ENCODE data around the gene PTPRR.

PTPRR gene

DNA sequence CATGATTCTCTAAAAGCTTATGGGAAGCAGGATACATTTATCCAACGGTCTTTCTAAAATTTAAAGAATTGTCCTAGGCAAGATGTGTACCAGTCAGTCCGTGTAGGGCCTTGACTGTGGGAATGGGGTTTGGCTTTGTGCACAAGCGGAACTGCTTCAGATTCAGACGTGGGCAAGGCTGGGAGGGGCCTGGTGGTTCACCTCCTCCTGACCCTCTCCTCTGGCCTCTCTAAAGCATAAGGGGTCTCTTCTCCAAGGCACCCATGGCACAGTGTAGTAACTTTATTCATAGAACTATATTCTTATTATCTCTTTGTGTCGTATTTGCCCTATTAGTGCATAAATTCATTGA is 162.1 kb downstream of the PTPRR start:
- no peak for TF ChIP-seq OSR1 (CRISPR knock-in tag; IDR thresholded peaks at IDR 0.05)
- no peak for ATAC-seq

DNA sequence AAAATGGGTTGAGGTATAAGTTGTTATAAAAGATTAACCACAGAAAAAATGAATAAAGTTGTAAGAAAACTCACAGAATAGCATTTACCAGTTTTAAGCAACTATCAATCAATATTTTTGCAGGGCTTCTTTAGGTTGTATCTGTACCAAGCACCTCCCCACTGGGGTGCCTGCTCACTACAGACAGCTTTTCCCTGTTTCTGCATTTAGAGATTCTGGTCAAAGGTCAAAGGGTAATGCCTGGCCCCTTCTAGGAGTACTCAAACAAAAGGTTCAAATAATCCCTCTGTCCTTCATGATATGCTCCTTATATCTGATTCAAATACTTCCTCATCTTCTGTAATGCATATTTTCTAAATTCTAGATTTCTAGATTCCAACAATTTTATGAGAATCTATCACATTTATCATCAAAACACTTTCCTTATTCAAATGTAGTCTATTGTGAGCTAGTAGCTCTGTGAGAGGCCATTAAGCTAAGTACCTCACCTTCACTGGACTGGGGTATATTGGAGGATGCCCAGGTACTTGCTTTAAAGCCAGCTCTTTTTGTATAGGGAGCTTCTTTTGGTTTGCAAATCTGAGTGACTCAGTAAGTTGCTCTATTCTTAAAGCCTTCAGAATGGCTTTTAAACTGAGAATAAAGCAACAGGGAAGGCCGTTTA is 162.6 kb downstream of the PTPRR start:
- no peak for ATAC-seq
- TF ChIP-seq, protein P1, sequence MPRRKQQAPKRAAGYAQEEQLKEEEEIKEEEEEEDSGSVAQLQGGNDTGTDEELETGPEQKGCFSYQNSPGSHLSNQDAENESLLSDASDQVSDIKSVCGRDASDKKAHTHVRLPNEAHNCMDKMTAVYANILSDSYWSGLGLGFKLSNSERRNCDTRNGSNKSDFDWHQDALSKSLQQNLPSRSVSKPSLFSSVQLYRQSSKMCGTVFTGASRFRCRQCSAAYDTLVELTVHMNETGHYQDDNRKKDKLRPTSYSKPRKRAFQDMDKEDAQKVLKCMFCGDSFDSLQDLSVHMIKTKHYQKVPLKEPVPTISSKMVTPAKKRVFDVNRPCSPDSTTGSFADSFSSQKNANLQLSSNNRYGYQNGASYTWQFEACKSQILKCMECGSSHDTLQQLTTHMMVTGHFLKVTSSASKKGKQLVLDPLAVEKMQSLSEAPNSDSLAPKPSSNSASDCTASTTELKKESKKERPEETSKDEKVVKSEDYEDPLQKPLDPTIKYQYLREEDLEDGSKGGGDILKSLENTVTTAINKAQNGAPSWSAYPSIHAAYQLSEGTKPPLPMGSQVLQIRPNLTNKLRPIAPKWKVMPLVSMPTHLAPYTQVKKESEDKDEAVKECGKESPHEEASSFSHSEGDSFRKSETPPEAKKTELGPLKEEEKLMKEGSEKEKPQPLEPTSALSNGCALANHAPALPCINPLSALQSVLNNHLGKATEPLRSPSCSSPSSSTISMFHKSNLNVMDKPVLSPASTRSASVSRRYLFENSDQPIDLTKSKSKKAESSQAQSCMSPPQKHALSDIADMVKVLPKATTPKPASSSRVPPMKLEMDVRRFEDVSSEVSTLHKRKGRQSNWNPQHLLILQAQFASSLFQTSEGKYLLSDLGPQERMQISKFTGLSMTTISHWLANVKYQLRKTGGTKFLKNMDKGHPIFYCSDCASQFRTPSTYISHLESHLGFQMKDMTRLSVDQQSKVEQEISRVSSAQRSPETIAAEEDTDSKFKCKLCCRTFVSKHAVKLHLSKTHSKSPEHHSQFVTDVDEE (CRISPR knock-in tag; IDR thresholded peaks at IDR 0.05): no peak
- TF ChIP-seq SNAI2 (CRISPR knock-in tag; IDR thresholded peaks at IDR 0.05) (no peak), ZFP3 (CRISPR knock-in tag; IDR thresholded peaks at IDR 0.05) (no peak), ISL1 (CRISPR knock-in tag; IDR thresholded peaks at IDR 0.05) (no peak), ZNF565 (CRISPR knock-in tag; conservative IDR thresholded peaks at IDR 0.05; ENCODE audit: low read depth) (no peak), ZC3H10 (CRISPR knock-in tag; IDR thresholded peaks at IDR 0.05) (no peak), CREB5 (CRISPR knock-in tag; IDR thresholded peaks at IDR 0.05; ENCODE audit: low read depth) (no peak), ZNF70 (CRISPR knock-in tag; IDR thresholded peaks at IDR 0.05) (no peak), TOX (CRISPR knock-in tag; IDR thresholded peaks at IDR 0.05; ENCODE audit: borderline replicate concordance) (no peak), ZFP30 (CRISPR knock-in tag; IDR thresholded peaks at IDR 0.05) (no peak), OSR1 (CRISPR knock-in tag; IDR thresholded peaks at IDR 0.05) (no peak)
- TF ChIP-seq, protein P2, sequence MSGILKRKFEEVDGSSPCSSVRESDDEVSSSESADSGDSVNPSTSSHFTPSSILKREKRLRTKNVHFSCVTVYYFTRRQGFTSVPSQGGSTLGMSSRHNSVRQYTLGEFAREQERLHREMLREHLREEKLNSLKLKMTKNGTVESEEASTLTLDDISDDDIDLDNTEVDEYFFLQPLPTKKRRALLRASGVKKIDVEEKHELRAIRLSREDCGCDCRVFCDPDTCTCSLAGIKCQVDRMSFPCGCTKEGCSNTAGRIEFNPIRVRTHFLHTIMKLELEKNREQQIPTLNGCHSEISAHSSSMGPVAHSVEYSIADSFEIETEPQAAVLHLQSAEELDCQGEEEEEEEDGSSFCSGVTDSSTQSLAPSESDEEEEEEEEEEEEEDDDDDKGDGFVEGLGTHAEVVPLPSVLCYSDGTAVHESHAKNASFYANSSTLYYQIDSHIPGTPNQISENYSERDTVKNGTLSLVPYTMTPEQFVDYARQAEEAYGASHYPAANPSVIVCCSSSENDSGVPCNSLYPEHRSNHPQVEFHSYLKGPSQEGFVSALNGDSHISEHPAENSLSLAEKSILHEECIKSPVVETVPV (CRISPR knock-in tag; IDR thresholded peaks at IDR 0.05): no peak

- no peak for ATAC-seq
- TF ChIP-seq RARB (CRISPR knock-in tag; IDR thresholded peaks at IDR 0.05): no peak
- TF ChIP-seq ESRRG (CRISPR knock-in tag; IDR thresholded peaks at IDR 0.05): 0 out of 2 replicates have a peak, but pooled peaks have one; percentile 20
- no peak for TF ChIP-seq ZNF565 (CRISPR knock-in tag; conservative IDR thresholded peaks at IDR 0.05; ENCODE audit: low read depth)
- no peak for TF ChIP-seq TCF4 (CRISPR knock-in tag; IDR thresholded peaks at IDR 0.05; ENCODE audit: borderline replicate concordance)
- TF ChIP-seq CSDC2 (CRISPR knock-in tag; IDR thresholded peaks at IDR 0.05): no peak
- no peak for TF ChIP-seq POU6F1 (CRISPR knock-in tag; IDR thresholded peaks at IDR 0.05; ENCODE audit: borderline replicate concordance, low read depth)
- TF ChIP-seq TOX (CRISPR knock-in tag; IDR thresholded peaks at IDR 0.05; ENCODE audit: borderline replicate concordance): no peak
- TF ChIP-seq, protein P1 (CRISPR knock-in tag; IDR thresholded peaks at IDR 0.05): no peak
- TF ChIP-seq PATZ1 (CRISPR knock-in tag; IDR thresholded peaks at IDR 0.05; ENCODE audit: borderline replicate concordance): no peak
- TF ChIP-seq BACH2 (CRISPR knock-in tag; IDR thresholded peaks at IDR 0.05; ENCODE audit: borderline replicate concordance): no peak
- no peak for TF ChIP-seq SNAI2 (CRISPR knock-in tag; IDR thresholded peaks at IDR 0.05)
- TF ChIP-seq ZFP3 (CRISPR knock-in tag; IDR thresholded peaks at IDR 0.05): no peak
- TF ChIP-seq PPARA (CRISPR knock-in tag; IDR thresholded peaks at IDR 0.05; ENCODE audit: borderline replicate concordance): no peak
- TF ChIP-seq CREB5 (CRISPR knock-in tag; IDR thresholded peaks at IDR 0.05; ENCODE audit: low read depth): no peak
- no peak for TF ChIP-seq ZC3H10 (CRISPR knock-in tag; IDR thresholded peaks at IDR 0.05)
- peak; percentile 56 for TF ChIP-seq ISL1 (CRISPR knock-in tag; IDR thresholded peaks at IDR 0.05)
These were observed 163.7 kb downstream of the PTPRR start for GRCh38 chr12:70756791-70757190.

Measured in SK-N-SH treated with all-trans-retinoic acid at 6 μM for 48 hours (cell line).